Activated CD8-positive, alpha-beta T cell treated with anti-CD3 and anti-CD28 coated beads for 36 hours (primary cell): ENCODE data around the gene SORL1. TPM values are rescaled to one million over a fixed set of nuclear protein-coding genes. Genes with fewer than 3 reads are reported as not detected.

Source experiments
- ATAC-seq: fragments of 200-7000 bp; cut with Tn5 transposase; one replicate; pipeline ENCODE4 v1.10.0; 2021; ENCODE audit warnings: mild to moderate bottlenecking, moderate library complexity
- CTCF ChIA-PET: fragments of 350-600 bp; sonication (Branson Sonifier 250); formaldehyde crosslinking; loops from one replicate; lab custom pipeline; 2021; ENCODE audit warnings: antibody characterized with exemption; lab: Charles Lee
- POLR2A ChIA-PET: fragments of 350-600 bp; sonication (Branson Sonifier 250); formaldehyde crosslinking; loops from one replicate; lab custom pipeline; 2021; ENCODE audit warnings: antibody characterized with exemption; lab: Charles Lee
- DNase-seq: peaks from one replicate; pipeline ENCODE4 v3.0.0-alpha.2; 2020
- H3K27ac Mint-ChIP-seq: one replicate; pipeline ENCODE4 v1.8.0; 2021; ENCODE audit warnings: mild to moderate bottlenecking, mixed read lengths
- H3K27me3 Mint-ChIP-seq: one replicate; pipeline ENCODE4 v1.8.0; 2021; ENCODE audit warnings: mixed read lengths
- H3K36me3 Mint-ChIP-seq: one replicate; pipeline ENCODE4 v1.8.0; 2021; ENCODE audit warnings: low read depth, mixed read lengths
- H3K4me1 Mint-ChIP-seq: one replicate; pipeline ENCODE4 v1.8.0; 2021; ENCODE audit warnings: low read depth, mixed read lengths
- H3K4me3 Mint-ChIP-seq: one replicate; pipeline ENCODE4 v1.8.0; 2021; ENCODE audit warnings: mild to moderate bottlenecking, moderate library complexity, mixed read lengths
- H3K9me3 Mint-ChIP-seq: one replicate; pipeline ENCODE4 v1.8.0; 2021; ENCODE audit warnings: mixed read lengths
- CTCF ChIP-seq: fragments of 200-600 bp; IDR thresholded peaks from one replicate; pipeline ENCODE4 v1.8.0; 2022; ENCODE audit warnings: antibody characterized with exemption, mild to moderate bottlenecking
- intact Hi-C: fragments of 100-400 bp; cut with micrococcal nuclease; formaldehyde crosslinking; loops from one replicate; pipeline ENCODE4 v1.10.0; 2022
- total RNA-seq, 2 experiments: library from RNA; stranded (reverse); gene quantifications; one replicate each; pipeline ENCODE4 v1.2.3, GENCODE V29; 2021

The SORL1 gene
- total RNA-seq, 2 experiments from 2014 or later = 61.1 to 64.6 TPM

- no peak for ATAC-seq
- TF ChIP-seq CTCF = no peak
- POLR2A ChIA-PET = no interaction called here
- CTCF ChIA-PET = no interaction called here
- Mint-ChIP-seq H3K4me1 (peaks cover 8% of the 10 kb centered on the region), H3K27me3 (peaks cover 2% of the 10 kb centered on the region), H3K4me3 (no peak overlapping the region), H3K9me3 (no peaks in the 10 kb centered on the region), H3K27ac (no peak overlapping the region), H3K36me3 (no peaks in the 10 kb centered on the region)
- DNase-seq = no peak
- intact Hi-C loops = loop anchor here (5.0 kb wide), 2 partner anchors 542 to 847 kb away; no protein-coding TSS in a partner anchor
Measured at GRCh38 chr11:121659811-121660210, 207.7 kb downstream of the SORL1 start.

- Mint-ChIP-seq H3K27ac (no peak overlapping the region), H3K4me3 (no peak overlapping the region), H3K27me3 (peaks cover 2% of the 10 kb centered on the region), H3K9me3 (no peaks in the 10 kb centered on the region), H3K4me1 (no peaks in the 10 kb centered on the region), H3K36me3 (no peaks in the 10 kb centered on the region)
- DNase-seq (no peak), ATAC-seq (no peak)
- CTCF ChIA-PET = interaction anchor here (0.8 kb wide), 1 partner anchor 466 kb away, joined by 3 read pairs; no protein-coding TSS in a partner anchor
- POLR2A ChIA-PET = no interaction called here
- no peak for TF ChIP-seq CTCF
- intact Hi-C loops = no loop called here
Measured at GRCh38 chr11:121661880-121662486, 209.9 kb downstream of the SORL1 start.

GRCh38 chr11:121664144-121664543 is 212.0 kb downstream of the SORL1 start:
- no peak for TF ChIP-seq CTCF
- no peak for DNase-seq
- no peaks in the 10 kb centered on the region for H3K36me3 Mint-ChIP-seq
- no peaks in the 10 kb centered on the region for H3K9me3 Mint-ChIP-seq
- no peak overlapping the region for H3K27ac Mint-ChIP-seq
- ChIA-PET CTCF (interaction anchor here (3.5 kb wide), 1 partner anchor 10 kb away, joined by 16 read pairs; no protein-coding TSS in a partner anchor), POLR2A (no interaction called here)
- no peak overlapping the region for H3K4me3 Mint-ChIP-seq
- no peak for ATAC-seq
- no peaks in the 10 kb centered on the region for H3K4me1 Mint-ChIP-seq
- H3K27me3 Mint-ChIP-seq = peaks cover 2% of the 10 kb centered on the region
- intact Hi-C loops = no loop called here

- ChIA-PET POLR2A (no interaction called here), CTCF (interaction anchor here (3.5 kb wide), 1 partner anchor 11 kb away, joined by 16 read pairs; no protein-coding TSS in a partner anchor)
- no peaks in the 10 kb centered on the region for H3K36me3 Mint-ChIP-seq
- DNase-seq = no peak
- no peaks in the 10 kb centered on the region for H3K9me3 Mint-ChIP-seq
- intact Hi-C loops = no loop called here
- H3K27ac Mint-ChIP-seq = no peak overlapping the region
- no peak for ATAC-seq
- no peak for TF ChIP-seq CTCF
- no peak overlapping the region for H3K4me3 Mint-ChIP-seq
- H3K27me3 Mint-ChIP-seq = peaks cover 2% of the 10 kb centered on the region
- H3K4me1 Mint-ChIP-seq = no peaks in the 10 kb centered on the region
Measured at GRCh38 chr11:121665206-121665838, 213.2 kb downstream of the SORL1 start.

GRCh38 chr11:121667836-121668235 is 215.7 kb downstream of the SORL1 start:
- ChIA-PET CTCF (no interaction called here), POLR2A (interaction anchor here (0.6 kb wide), 1 partner anchor 1263 kb away, joined by 3 read pairs; no protein-coding TSS in a partner anchor)
- no peaks in the 10 kb centered on the region for H3K36me3 Mint-ChIP-seq
- no peaks in the 10 kb centered on the region for H3K9me3 Mint-ChIP-seq
- intact Hi-C loops = no loop called here
- H3K27ac Mint-ChIP-seq = no peak overlapping the region
- H3K27me3 Mint-ChIP-seq = peaks cover 2% of the 10 kb centered on the region
- no peak overlapping the region for H3K4me3 Mint-ChIP-seq
- DNase-seq (no peak), ATAC-seq (no peak)
- no peaks in the 10 kb centered on the region for H3K4me1 Mint-ChIP-seq
- no peak for TF ChIP-seq CTCF
